ENCODE measurements around the gene S1PR1. TPM values are rescaled to one million over a fixed set of nuclear protein-coding genes. Genes with fewer than 3 reads are reported as not detected.
"Not testable (repeated sequence)": the region's sequence is repeated elsewhere in the genome, so short reads cannot be mapped to it uniquely, and the experiment has no call there.

S1PR1 gene
- total and polyA plus RNA-seq, 7 donors, result 1.2 to 29.3 (median 19.8) TPM

- Histone ChIP-seq H3K36me3 (no peaks in the 10 kb centered on the region), H3K4me1 (peaks cover 0 to 10% (median 3%) of the 10 kb centered on the region in 4 donors), H3K9me3 (no peaks in the 10 kb centered on the region), H3K27me3 (no peaks in the 10 kb centered on the region), H3K4me3 (no peak overlapping the region), H3K27ac (no peak overlapping the region)
- TF ChIP-seq POLR2AphosphoS5 (IDR thresholded peaks at IDR 0.05) (no peak), POLR2A (IDR thresholded peaks at IDR 0.05) (no peak), CTCF (IDR thresholded peaks at IDR 0.05) (no peak), EP300 (IDR thresholded peaks at IDR 0.05) (no peak)
- intact Hi-C loops (cut with DNase I), result no loop called here
- 63 to 73% methylated on average over 3 of the region's 3 CpGs for WGBS, 2 donors
- DNase-seq, result no peak
Observed at GRCh38 chr1:101217148-101217547, 19.7 kb upstream of the S1PR1 start.

- H3K4me3 ChIP-seq; H3K27me3 ChIP-seq; H3K27ac ChIP-seq; H3K36me3 ChIP-seq; H3K9me3 ChIP-seq; H3K4me1 ChIP-seq; DNase-seq; intact Hi-C loops (cut with DNase I): not testable (repeated sequence)
- 94% methylated on average over 6 of the region's 6 CpGs for WGBS, 2 donors
Observed at GRCh38 chr1:101218968-101219367, 17.9 kb upstream of the S1PR1 start.

GRCh38 chr1:101219924-101220870 lies 16.6 kb upstream of the S1PR1 start:
- TF ChIP-seq EP300 (IDR thresholded peaks at IDR 0.05) (no peak), POLR2A (IDR thresholded peaks at IDR 0.05) (no peak), CTCF (IDR thresholded peaks at IDR 0.05) (no peak), POLR2AphosphoS5 (IDR thresholded peaks at IDR 0.05) (no peak)
- Histone ChIP-seq H3K27me3 (no peaks in the 10 kb centered on the region), H3K27ac (no peak overlapping the region), H3K36me3 (no peaks in the 10 kb centered on the region), H3K9me3 (no peaks in the 10 kb centered on the region), H3K4me3 (no peak overlapping the region), H3K4me1 (peaks cover 0 to 10% (median 3%) of the 10 kb centered on the region in 4 donors)
- intact Hi-C loops (cut with DNase I), result no loop called here
- 81 to 92% methylated on average over 11 of the region's 11 CpGs for WGBS, 2 donors
- no peak for DNase-seq

- no peak overlapping the region for H3K27ac ChIP-seq
- peaks cover 0 to 10% (median 3%) of the 10 kb centered on the region in 4 donors for H3K4me1 ChIP-seq
- TF ChIP-seq CTCF (IDR thresholded peaks at IDR 0.05), result no peak
- TF ChIP-seq POLR2AphosphoS5 (IDR thresholded peaks at IDR 0.05), result no peak
- no peak for TF ChIP-seq EP300 (IDR thresholded peaks at IDR 0.05)
- no peak for TF ChIP-seq POLR2A (IDR thresholded peaks at IDR 0.05)
- no peaks in the 10 kb centered on the region for H3K27me3 ChIP-seq
- H3K4me3 ChIP-seq, result no peak overlapping the region
- 87 to 91% methylated on average over 4 of the region's 4 CpGs for WGBS, 2 donors
- no peak for DNase-seq
- intact Hi-C loops (cut with DNase I), result no loop called here
- no peaks in the 10 kb centered on the region for H3K36me3 ChIP-seq
- H3K9me3 ChIP-seq, result no peaks in the 10 kb centered on the region
Observed at GRCh38 chr1:101220906-101221305, 15.9 kb upstream of the S1PR1 start.

- Histone ChIP-seq H3K27ac (no peak overlapping the region), H3K4me3 (no peak overlapping the region), H3K27me3 (no peaks in the 10 kb centered on the region), H3K4me1 (peaks cover 0 to 10% (median 3%) of the 10 kb centered on the region in 4 donors), H3K9me3 (no peaks in the 10 kb centered on the region), H3K36me3 (no peaks in the 10 kb centered on the region)
- no peak for TF ChIP-seq POLR2AphosphoS5 (IDR thresholded peaks at IDR 0.05)
- no peak for TF ChIP-seq POLR2A (IDR thresholded peaks at IDR 0.05)
- no peak for TF ChIP-seq EP300 (IDR thresholded peaks at IDR 0.05)
- no peak for TF ChIP-seq CTCF (IDR thresholded peaks at IDR 0.05)
- 75 to 90% methylated on average over 1 of the region's 1 CpG for WGBS, 2 donors
- no peak for DNase-seq
- intact Hi-C loops (cut with DNase I), result no loop called here
Observed at GRCh38 chr1:101221945-101222429, 14.8 kb upstream of the S1PR1 start.

Measured in sigmoid colon (tissue), 7 donors.